Calu3 (cell line): ENCODE measurements around the gene SESN1. TPM values are rescaled to one million over a fixed set of nuclear protein-coding genes. Genes with fewer than 3 reads are reported as not detected.
A peak's percentile ranks its signal among the peaks of the same experiment; 100 is the strongest.

Source experiments
- BruUV-seq: library from RNA; stranded (reverse); fragments of 400-500 nt; replicated peaks from 2 replicates; lab custom pipeline; 2021; lab: Mats Ljungman, UMichigan
- CTCF ChIA-PET: fragments of 300-600 bp; sonication (Branson Sonifier 250); formaldehyde crosslinking; loops from one replicate; lab custom pipeline; 2022; ENCODE audit warnings: antibody characterized with exemption; lab: Charles Lee
- DNase-seq: peaks from one replicate; pipeline ENCODE4 v3.0.0; 2022
- H3K27ac Mint-ChIP-seq: one replicate; pipeline ENCODE4 v1.8.0; 2022; ENCODE audit warnings: mixed read lengths; ENCODE audit not compliant: unreplicated experiment
- H3K27me3 Mint-ChIP-seq: one replicate; pipeline ENCODE4 v1.8.0; 2022; ENCODE audit warnings: mixed read lengths; ENCODE audit not compliant: unreplicated experiment
- H3K36me3 Mint-ChIP-seq: one replicate; pipeline ENCODE4 v1.8.0; 2022; ENCODE audit warnings: mild to moderate bottlenecking, moderate library complexity, mixed read lengths; ENCODE audit not compliant: insufficient read depth, unreplicated experiment
- H3K4me1 Mint-ChIP-seq: one replicate; pipeline ENCODE4 v1.8.0; 2022; ENCODE audit warnings: mild to moderate bottlenecking, low read depth, mixed read lengths; ENCODE audit not compliant: unreplicated experiment
- H3K4me3 Mint-ChIP-seq: one replicate; pipeline ENCODE4 v1.8.0; 2022; ENCODE audit warnings: mild to moderate bottlenecking, low read depth, moderate library complexity, mixed read lengths; ENCODE audit not compliant: unreplicated experiment
- H3K9me3 Mint-ChIP-seq: one replicate; pipeline ENCODE4 v1.8.0; 2022; ENCODE audit warnings: low read depth, mixed read lengths; ENCODE audit not compliant: unreplicated experiment
- CTCF ChIP-seq: fragments of 200-600 bp; IDR thresholded peaks from one replicate; pipeline ENCODE4 v1.8.0; 2022; ENCODE audit warnings: antibody characterized with exemption; ENCODE audit not compliant: unreplicated experiment
- intact Hi-C: fragments of 100-400 bp; cut with micrococcal nuclease; formaldehyde crosslinking; loops from one replicate; pipeline ENCODE4 v1.10.0; 2022; ENCODE audit not compliant: unreplicated experiment
- total RNA-seq: library from RNA; stranded (reverse); gene quantifications from 2 replicates; pipeline ENCODE4 v1.2.3, GENCODE V29; 2022

Gene SESN1
- total RNA-seq, 1 experiment from 2014 or later, result 5.9 TPM

GRCh38 chr6:108951351-108951953, 143.2 kb downstream of the SESN1 start:
- TF ChIP-seq CTCF, result no peak
- CTCF ChIA-PET, result no interaction called here
- BruUV-seq, result no TSS peak
- Mint-ChIP-seq H3K36me3 (no peaks in the 10 kb centered on the region), H3K27me3 (no peaks in the 10 kb centered on the region), H3K4me1 (peaks cover 10% of the 10 kb centered on the region), H3K4me3 (no peak overlapping the region), H3K27ac (no peak overlapping the region), H3K9me3 (no peaks in the 10 kb centered on the region)
- DNase-seq, result no peak
- intact Hi-C loops, result no loop called here

GRCh38 chr6:108948181-108948661, 146.4 kb downstream of the SESN1 start:
- H3K36me3 Mint-ChIP-seq, result no peaks in the 10 kb centered on the region
- H3K9me3 Mint-ChIP-seq, result no peaks in the 10 kb centered on the region
- H3K4me1 Mint-ChIP-seq, result peaks cover 10% of the 10 kb centered on the region
- H3K4me3 Mint-ChIP-seq, result no peak overlapping the region
- no peak for DNase-seq
- no peak for TF ChIP-seq CTCF
- intact Hi-C loops, result no loop called here
- no peaks in the 10 kb centered on the region for H3K27me3 Mint-ChIP-seq
- CTCF ChIA-PET, result interaction anchor here (0.5 to 0.8 kb wide), 3 partner anchors 19 to 781 kb away, joined by 3 to 4 read pairs (median 3); no protein-coding TSS in a partner anchor
- no TSS peak for BruUV-seq
- no peak overlapping the region for H3K27ac Mint-ChIP-seq

- Mint-ChIP-seq H3K4me3 (no peak overlapping the region), H3K27me3 (no peaks in the 10 kb centered on the region), H3K9me3 (no peaks in the 10 kb centered on the region), H3K4me1 (peaks cover 10% of the 10 kb centered on the region), H3K27ac (peak overlapping the region; percentile 20), H3K36me3 (no peaks in the 10 kb centered on the region)
- intact Hi-C loops, result no loop called here
- BruUV-seq, result no TSS peak
- CTCF ChIA-PET, result interaction anchor here (0.5 to 0.8 kb wide), 4 partner anchors 20 to 787 kb away, joined by 3 to 4 read pairs (median 3); no protein-coding TSS in a partner anchor
- no peak for TF ChIP-seq CTCF
- peak; percentile 19 for DNase-seq
Measured at GRCh38 chr6:108947114-108947854, 147.4 kb downstream of the SESN1 start.

GRCh38 chr6:108946695-108947094, 148.0 kb downstream of the SESN1 start:
- Mint-ChIP-seq H3K27me3 (no peaks in the 10 kb centered on the region), H3K4me3 (no peak overlapping the region), H3K9me3 (no peaks in the 10 kb centered on the region), H3K27ac (peak overlapping the region; percentile 20), H3K4me1 (peaks cover 10% of the 10 kb centered on the region), H3K36me3 (no peaks in the 10 kb centered on the region)
- intact Hi-C loops, result no loop called here
- BruUV-seq, result no TSS peak
- DNase-seq, result no peak
- TF ChIP-seq CTCF, result no peak
- CTCF ChIA-PET, result no interaction called here
